ENCODE data around the gene STK33.

DNA sequence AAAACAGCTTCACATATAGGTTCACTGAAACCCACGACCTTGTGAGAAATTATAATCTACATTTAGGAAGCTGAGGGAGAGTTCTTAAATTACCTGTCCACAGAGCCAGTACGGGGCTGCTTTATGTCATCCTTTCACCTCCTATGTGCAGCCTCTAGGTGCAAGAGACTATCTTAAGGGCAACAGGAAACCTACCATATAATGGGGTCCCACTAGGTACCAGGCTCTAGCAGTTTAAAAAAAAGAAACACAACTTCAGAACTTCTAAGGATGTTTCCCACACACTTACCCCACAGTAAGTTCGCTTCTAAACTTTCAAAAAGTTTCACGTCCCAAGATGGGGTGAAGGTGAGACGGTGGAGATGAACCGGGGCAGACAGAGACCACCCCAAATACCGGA lies 573 bp downstream of the STK33 start:
- TF ChIP-seq EZH2 (IDR thresholded peaks at IDR 0.05; ENCODE audit: borderline replicate concordance, low read depth, low read length, severe bottlenecking) = no peak
- TF ChIP-seq, protein P1, sequence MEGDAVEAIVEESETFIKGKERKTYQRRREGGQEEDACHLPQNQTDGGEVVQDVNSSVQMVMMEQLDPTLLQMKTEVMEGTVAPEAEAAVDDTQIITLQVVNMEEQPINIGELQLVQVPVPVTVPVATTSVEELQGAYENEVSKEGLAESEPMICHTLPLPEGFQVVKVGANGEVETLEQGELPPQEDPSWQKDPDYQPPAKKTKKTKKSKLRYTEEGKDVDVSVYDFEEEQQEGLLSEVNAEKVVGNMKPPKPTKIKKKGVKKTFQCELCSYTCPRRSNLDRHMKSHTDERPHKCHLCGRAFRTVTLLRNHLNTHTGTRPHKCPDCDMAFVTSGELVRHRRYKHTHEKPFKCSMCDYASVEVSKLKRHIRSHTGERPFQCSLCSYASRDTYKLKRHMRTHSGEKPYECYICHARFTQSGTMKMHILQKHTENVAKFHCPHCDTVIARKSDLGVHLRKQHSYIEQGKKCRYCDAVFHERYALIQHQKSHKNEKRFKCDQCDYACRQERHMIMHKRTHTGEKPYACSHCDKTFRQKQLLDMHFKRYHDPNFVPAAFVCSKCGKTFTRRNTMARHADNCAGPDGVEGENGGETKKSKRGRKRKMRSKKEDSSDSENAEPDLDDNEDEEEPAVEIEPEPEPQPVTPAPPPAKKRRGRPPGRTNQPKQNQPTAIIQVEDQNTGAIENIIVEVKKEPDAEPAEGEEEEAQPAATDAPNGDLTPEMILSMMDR (IDR thresholded peaks at IDR 0.05; ENCODE audit: borderline replicate concordance, extremely low read depth, low read length, poor library complexity, severe bottlenecking) = no peak
